Small intestine (tissue), 7 donors: Measurements from ENCODE around the gene HTRA2. TPM values are rescaled to one million over a fixed set of nuclear protein-coding genes. Genes with fewer than 3 reads are reported as not detected.

ENCODE experiments used
- DNase-seq, 2 donors: peaks; one replicate each; pipeline versions ENCODE4 v3.0.0 to v3.0.0-alpha.2; 2013
- FAIRE-seq: peaks from 2 replicates; lab custom pipeline; 2012; peaks lifted over from hg19 to GRCh38; lab: Jason Lieb, UNC
- H3K27ac ChIP-seq, 3 donors: one replicate each; pipeline ENCODE4 v1.5.1; 2013; ENCODE audit warnings: low read length in 2 of 3, mild to moderate bottlenecking in 2 of 3, control low read depth in 1 of 3, inconsistent platforms in 1 of 3, low read depth in 1 of 3, moderate library complexity in 1 of 3
- H3K27me3 ChIP-seq, 3 donors: one replicate each; pipeline ENCODE4 v1.6.1; 2013; ENCODE audit warnings: low read length in 3 of 3, inconsistent platforms in 1 of 3; ENCODE audit not compliant: control insufficient read depth in 3 of 3, insufficient read depth in 3 of 3
- H3K36me3 ChIP-seq, 3 donors: one replicate each; pipeline ENCODE4 v1.6.1; 2013; ENCODE audit warnings: low read length in 3 of 3, inconsistent platforms in 1 of 3, low read depth in 1 of 3, mild to moderate bottlenecking in 1 of 3, moderate library complexity in 1 of 3; ENCODE audit not compliant: control insufficient read depth in 3 of 3, insufficient read depth in 2 of 3
- H3K4me1 ChIP-seq, 3 donors: one replicate each; pipeline ENCODE4 v1.6.1; 2013; ENCODE audit warnings: low read length in 2 of 3, inconsistent platforms in 1 of 3, low read depth in 1 of 3, mild to moderate bottlenecking in 1 of 3, moderate library complexity in 1 of 3; ENCODE audit not compliant: control insufficient read depth in 3 of 3, insufficient read depth in 2 of 3
- H3K4me3 ChIP-seq, 3 donors: one replicate each; pipeline ENCODE4 v1.5.1; 2013; ENCODE audit warnings: low read length in 3 of 3, control low read depth in 1 of 3, inconsistent platforms in 1 of 3, low read depth in 1 of 3, mild to moderate bottlenecking in 1 of 3, moderate library complexity in 1 of 3
- H3K9me3 ChIP-seq, 2 donors: one replicate each; pipeline ENCODE4 v1.6.1; 2013; ENCODE audit warnings: low read depth in 1 of 2, low read length in 1 of 2; ENCODE audit not compliant: control insufficient read depth in 2 of 2, insufficient read depth in 1 of 2
- WGBS, 3 donors: extraction: QIAGEN DNeasy Blood & Tissue Kit; methylation state at CpG; one replicate each; pipeline ENCODE4 v1.1.7; 2013; 5-methylcytosine and 5-hydroxymethylcytosine counted together
- polyA plus RNA-seq, 4 donors: library from polyadenylated mRNA; stranded (reverse) in 3 of 4; unstranded in 1 of 4; fragments of 200-250 nt in 3 of 4; fragments of 120-200 nt in 1 of 4; gene quantifications; one replicate each; pipeline versions ENCODE4 v1.2.1 to v1.2.3, GENCODE V29; 2013
- donor health status: healthy with polysubstance abuse.
- donor health status: control.
- donor health status: control.
- donor health status: Bipolar disorder and iron deficiency.
- donor health status: healthy.

Gene HTRA2
- polyA plus RNA-seq, 4 donors = 20.4 to 42.3 (median 28.1) TPM

DNA sequence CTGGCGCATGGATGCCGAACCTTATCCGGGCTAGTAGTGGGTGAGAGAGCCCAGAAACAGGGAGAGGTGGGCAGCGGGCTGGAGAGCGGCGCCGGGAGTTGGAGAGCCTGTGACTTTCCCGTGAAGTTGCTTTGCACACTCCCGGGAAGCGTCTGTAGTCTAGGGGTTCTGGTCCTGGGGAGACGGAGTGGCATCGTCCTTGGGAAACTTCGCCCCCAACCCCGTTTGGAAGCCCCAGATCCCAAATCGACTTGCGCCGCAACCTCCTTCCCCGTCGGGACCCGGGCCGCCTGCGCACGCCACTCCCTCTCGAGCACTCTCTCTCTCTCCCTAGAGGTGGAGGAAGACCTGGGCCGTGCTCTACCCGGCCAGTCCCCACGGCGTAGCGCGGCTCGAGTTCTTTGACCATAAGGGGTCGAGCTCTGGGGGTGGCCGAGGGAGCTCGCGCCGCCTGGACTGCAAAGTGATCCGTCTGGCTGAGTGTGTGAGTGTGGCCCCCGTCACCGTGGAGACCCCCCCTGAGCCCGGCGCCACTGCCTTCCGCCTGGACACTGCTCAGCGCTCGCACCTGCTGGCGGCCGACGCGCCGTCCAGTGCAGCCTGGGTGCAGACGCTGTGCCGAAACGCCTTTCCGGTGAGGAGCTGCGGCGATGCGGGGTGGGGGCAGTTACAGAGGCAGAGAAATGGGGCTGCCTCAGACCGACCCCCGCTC, 25.2 kb downstream of the HTRA2 start:
- Histone ChIP-seq H3K27me3 (peaks cover 0 to 82% (median 3%) of the 10 kb centered on the region in 3 donors), H3K36me3 (peaks cover 0 to 13% (median 0%) of the 10 kb centered on the region in 3 donors), H3K4me3 (peak overlapping the region; percentile 53 to 71 (median 70)), H3K9me3 (no peaks in the 10 kb centered on the region), H3K4me1 (peaks cover 0 to 15% (median under 1%) of the 10 kb centered on the region in 3 donors), H3K27ac (peak overlapping the region in 2 of 3 donors; percentile 27 to 72)
- FAIRE-seq = no peak
- peak; percentile 59 to 74 for DNase-seq
- WGBS, 3 donors = 2 to 3% (median 2%) methylated on average over 56 to 58 of the region's 58 CpGs

DNA sequence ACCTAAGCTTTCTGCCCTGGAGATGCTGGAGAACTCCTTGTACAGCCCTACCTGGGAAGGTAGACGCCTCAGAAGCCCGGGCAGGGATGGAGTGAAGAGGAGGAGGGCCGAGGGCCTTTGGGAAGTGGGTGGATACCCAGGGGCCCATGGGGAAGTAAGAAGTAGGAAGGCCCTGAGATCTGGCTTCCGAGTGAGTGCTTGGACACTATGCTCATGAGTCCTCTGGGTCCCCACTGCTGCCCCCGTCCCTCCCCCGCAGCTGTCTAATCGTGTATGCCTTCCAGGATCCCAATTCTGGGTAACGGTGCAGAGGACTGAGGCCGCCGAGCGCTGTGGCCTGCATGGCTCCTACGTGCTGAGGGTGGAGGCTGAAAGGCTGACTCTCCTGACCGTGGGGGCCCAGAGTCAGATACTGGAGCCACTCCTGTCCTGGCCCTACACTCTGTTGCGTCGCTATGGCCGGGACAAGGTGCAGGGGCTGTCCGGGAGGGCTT, 25.9 kb downstream of the HTRA2 start:
- no peaks in the 10 kb centered on the region for H3K9me3 ChIP-seq
- peak overlapping the region in 1 of 3 donors; percentile 72 for H3K27ac ChIP-seq
- H3K4me3 ChIP-seq = peak overlapping the region; percentile 53 to 71 (median 70)
- no peak for FAIRE-seq
- H3K4me1 ChIP-seq = peaks cover 0 to 15% (median 0%) of the 10 kb centered on the region in 3 donors
- 69 to 78% (median 69%) methylated on average over 17 of the region's 17 CpGs for WGBS, 3 donors
- DNase-seq = no peak
- peaks cover 0 to 82% (median 0%) of the 10 kb centered on the region in 3 donors for H3K27me3 ChIP-seq
- H3K36me3 ChIP-seq = peaks cover 0 to 13% (median 0%) of the 10 kb centered on the region in 3 donors

DNA sequence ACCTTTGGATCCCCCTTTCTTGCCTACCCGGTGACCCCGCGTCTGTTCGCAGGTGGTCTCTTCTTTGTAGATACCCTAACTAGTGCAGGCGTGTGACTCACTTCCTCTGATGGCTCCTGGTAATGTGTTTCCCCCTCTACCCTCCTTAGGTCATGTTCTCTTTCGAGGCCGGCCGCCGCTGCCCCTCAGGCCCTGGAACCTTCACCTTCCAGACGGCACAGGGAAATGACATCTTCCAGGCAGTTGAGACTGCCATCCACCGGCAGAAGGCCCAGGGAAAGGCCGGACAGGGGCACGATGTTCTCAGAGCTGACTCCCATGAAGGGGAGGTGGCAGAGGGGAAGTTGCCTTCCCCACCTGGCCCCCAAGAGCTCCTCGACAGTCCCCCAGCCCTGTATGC, 26.4 kb downstream of the HTRA2 start:
- H3K4me3 ChIP-seq = no peak overlapping the region
- no peak overlapping the region for H3K27ac ChIP-seq
- FAIRE-seq (no peak), DNase-seq (no peak)
- 85 to 91% (median 89%) methylated on average over 14 of the region's 14 CpGs for WGBS, 3 donors
- no peaks in the 10 kb centered on the region for H3K9me3 ChIP-seq
- peaks cover 0 to 13% (median 0%) of the 10 kb centered on the region in 3 donors for H3K36me3 ChIP-seq
- peaks cover 0 to 15% (median 0%) of the 10 kb centered on the region in 3 donors for H3K4me1 ChIP-seq
- H3K27me3 ChIP-seq = peaks cover 0 to 81% (median 0%) of the 10 kb centered on the region in 3 donors

DNA sequence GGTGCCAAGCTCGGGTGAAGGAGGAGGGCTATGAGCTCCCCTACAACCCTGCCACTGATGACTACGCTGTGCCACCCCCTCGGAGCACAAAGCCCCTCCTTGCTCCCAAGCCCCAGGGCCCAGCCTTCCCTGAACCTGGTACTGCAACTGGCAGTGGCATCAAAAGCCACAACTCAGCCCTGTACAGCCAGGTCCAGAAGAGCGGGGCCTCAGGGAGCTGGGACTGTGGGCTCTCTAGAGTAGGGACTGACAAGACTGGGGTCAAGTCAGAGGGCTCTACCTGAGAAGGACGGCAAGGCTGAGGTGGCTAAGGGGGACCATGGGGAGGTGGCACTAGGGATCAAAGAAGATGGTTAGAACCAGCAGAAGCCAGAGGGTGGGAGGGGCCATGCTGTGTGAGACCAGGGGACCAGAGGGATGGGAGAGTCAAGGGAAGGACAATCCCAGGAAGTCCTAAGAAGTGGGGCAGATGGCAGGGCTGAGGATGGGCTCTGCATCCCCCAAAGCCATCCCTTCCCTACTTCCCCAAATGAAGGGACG, 27.2 kb downstream of the HTRA2 start:
- Histone ChIP-seq H3K27me3 (peaks cover 0 to 81% (median 0%) of the 10 kb centered on the region in 3 donors), H3K4me1 (peaks cover 0 to 15% (median 0%) of the 10 kb centered on the region in 3 donors), H3K27ac (no peak overlapping the region), H3K4me3 (no peak overlapping the region), H3K36me3 (peaks cover 0 to 13% (median 0%) of the 10 kb centered on the region in 3 donors), H3K9me3 (no peaks in the 10 kb centered on the region)
- DNase-seq (no peak), FAIRE-seq (no peak)
- 91 to 97% (median 96%) methylated on average over 6 of the region's 6 CpGs for WGBS, 3 donors

DNA sequence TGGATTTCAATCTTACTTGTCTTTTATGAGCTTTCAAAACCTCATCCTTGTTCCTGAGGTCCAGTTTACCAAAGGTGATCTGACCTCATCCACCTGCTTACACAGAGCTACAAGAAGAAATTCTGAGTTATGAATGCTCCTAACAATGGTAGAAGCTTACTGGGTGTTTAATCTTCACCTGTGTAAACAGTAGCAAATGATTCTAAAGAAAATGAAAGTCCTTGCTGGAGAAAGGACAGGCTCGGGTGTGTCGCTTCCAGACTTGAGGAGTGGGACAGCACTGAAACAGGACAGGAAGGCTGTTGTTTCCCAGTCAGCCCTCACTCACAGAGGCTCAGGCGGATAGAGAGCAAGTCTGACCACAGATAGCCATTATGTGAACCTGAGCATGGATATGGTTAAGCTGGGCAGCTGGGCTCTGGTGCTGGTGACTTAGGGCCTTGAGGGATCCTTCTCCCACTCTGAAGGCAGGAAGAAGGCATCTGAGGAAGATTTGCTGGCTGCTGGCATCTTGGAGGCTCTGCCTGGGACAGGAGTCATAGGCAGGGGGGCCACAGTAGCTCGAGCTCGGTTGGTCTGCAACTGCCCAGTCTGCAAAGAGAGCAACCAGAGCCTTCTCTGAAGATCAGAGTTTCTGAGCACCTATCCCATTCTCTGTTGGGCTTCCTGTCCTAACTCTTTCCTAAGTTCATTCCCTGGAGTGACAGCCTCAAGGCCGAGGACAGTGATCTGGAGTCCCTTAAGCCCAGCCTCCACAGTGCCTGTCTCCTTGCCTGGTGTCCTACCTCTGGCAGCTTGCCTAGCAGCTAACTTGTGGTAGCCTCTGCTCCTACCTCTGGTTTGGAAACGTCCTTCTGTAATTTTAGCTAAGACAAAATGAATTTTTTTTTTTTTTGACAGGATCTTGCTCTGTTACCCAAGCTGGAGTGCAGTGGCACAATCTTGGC, 28.8 kb downstream of the HTRA2 start:
- H3K27me3 ChIP-seq = peaks cover 0 to 73% (median 0%) of the 10 kb centered on the region in 3 donors
- H3K4me3 ChIP-seq = no peak overlapping the region
- H3K27ac ChIP-seq = no peak overlapping the region
- peak in 1 of 2 donors; percentile 33 for DNase-seq
- peaks cover 0 to 13% (median 0%) of the 10 kb centered on the region in 3 donors for H3K36me3 ChIP-seq
- WGBS, 3 donors = 37 to 55% (median 50%) methylated on average over 7 of the region's 7 CpGs
- no peaks in the 10 kb centered on the region for H3K9me3 ChIP-seq
- FAIRE-seq = no peak
- peaks cover 0 to 8% (median 0%) of the 10 kb centered on the region in 3 donors for H3K4me1 ChIP-seq

DNA sequence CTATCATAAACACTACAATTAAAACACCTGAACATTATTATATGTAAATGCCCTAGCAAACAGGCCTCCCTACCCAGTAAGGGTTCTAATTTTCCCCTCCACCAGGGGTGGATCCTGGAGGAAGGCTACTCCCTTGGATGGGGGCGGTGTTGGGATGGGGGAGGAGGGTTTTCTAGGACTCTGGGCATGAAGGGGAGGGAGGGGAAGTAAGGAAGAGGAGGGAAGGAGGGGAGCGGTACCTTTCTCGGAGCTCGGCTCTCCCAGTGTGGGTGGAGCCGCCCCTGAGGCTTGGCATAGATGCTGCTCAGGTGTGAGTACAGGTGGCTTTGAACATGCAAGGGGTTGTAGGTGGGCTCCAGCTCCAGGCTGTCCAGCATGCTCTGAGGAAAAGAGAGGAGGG, 30.2 kb downstream of the HTRA2 start:
- 23 to 39% (median 31%) methylated on average over 5 of the region's 5 CpGs for WGBS, 3 donors
- Histone ChIP-seq H3K4me3 (no peak overlapping the region), H3K36me3 (peaks cover 0 to 13% (median 0%) of the 10 kb centered on the region in 3 donors), H3K27ac (no peak overlapping the region), H3K27me3 (peaks cover 0 to 70% (median 0%) of the 10 kb centered on the region in 3 donors), H3K9me3 (no peaks in the 10 kb centered on the region), H3K4me1 (peaks cover 0 to 7% (median 0%) of the 10 kb centered on the region in 3 donors)
- no peak for FAIRE-seq
- no peak for DNase-seq

DNA sequence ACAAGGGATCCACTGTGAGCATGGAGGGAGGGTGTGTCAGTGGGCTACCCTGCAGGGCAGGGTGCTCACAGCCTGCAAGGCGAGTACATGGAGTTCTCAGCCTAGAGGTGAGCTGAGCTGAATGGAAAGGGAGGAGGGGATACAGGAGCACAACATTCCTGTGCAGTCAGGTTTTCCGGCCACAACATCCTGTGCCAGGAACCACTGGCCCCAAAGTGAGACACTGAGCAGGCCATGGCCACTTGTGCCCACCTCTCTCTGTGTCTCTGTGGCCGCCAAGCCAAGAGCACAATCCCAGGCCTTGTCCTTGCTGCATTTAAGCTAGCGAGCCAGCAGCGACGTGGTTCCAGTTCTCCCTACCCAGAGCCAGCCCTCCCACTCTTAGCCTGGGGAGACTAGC, 30.9 kb downstream of the HTRA2 start:
- no peak overlapping the region for H3K4me3 ChIP-seq
- FAIRE-seq (no peak), DNase-seq (no peak)
- no peaks in the 10 kb centered on the region for H3K9me3 ChIP-seq
- H3K4me1 ChIP-seq = no peaks in the 10 kb centered on the region
- H3K27me3 ChIP-seq = peaks cover 0 to 63% (median 0%) of the 10 kb centered on the region in 3 donors
- no peak overlapping the region for H3K27ac ChIP-seq
- H3K36me3 ChIP-seq = peaks cover 0 to 13% (median 0%) of the 10 kb centered on the region in 3 donors
- 65 to 79% (median 75%) methylated on average over 6 of the region's 6 CpGs for WGBS, 3 donors
